Ectodermal cell (in vitro differentiated cells): ENCODE results near the gene LAMP1.
"Not testable (repeated sequence)": the region's sequence is repeated elsewhere in the genome, so short reads cannot be mapped to it uniquely, and the experiment has no call there.

ENCODE experiments used
- H3K27ac ChIP-seq: 2 replicates; pipeline ENCODE4 v1.7.0; 2013; ENCODE audit warnings: mild to moderate bottlenecking, low read depth, low read length; ENCODE audit not compliant: insufficient read depth, poor library complexity, severe bottlenecking
- H3K27me3 ChIP-seq: 2 replicates; pipeline ENCODE4 v1.7.0; 2013; ENCODE audit warnings: mild to moderate bottlenecking, low read length; ENCODE audit not compliant: insufficient read depth, control insufficient read depth, poor library complexity, severe bottlenecking
- H3K36me3 ChIP-seq: one replicate; pipeline ENCODE4 v1.7.0; 2013; ENCODE audit warnings: low read length; ENCODE audit not compliant: control insufficient read depth, insufficient read depth
- H3K4me1 ChIP-seq: one replicate; pipeline ENCODE4 v1.7.0; 2013; ENCODE audit warnings: low read length; ENCODE audit not compliant: control insufficient read depth, insufficient read depth
- H3K4me3 ChIP-seq: 2 replicates; pipeline ENCODE4 v1.7.0; 2013; ENCODE audit warnings: low read depth, low read length, control low read depth; ENCODE audit not compliant: insufficient read depth
- H3K9me3 ChIP-seq: 2 replicates; pipeline ENCODE4 v1.7.0; 2013; ENCODE audit warnings: mild to moderate bottlenecking, low read length, moderate library complexity; ENCODE audit not compliant: control insufficient read depth
- WGBS, 2 experiments: methylation state at CpG; one replicate each; pipeline ENCODE4 v1.1.7; 2013; ENCODE audit warnings: missing lambda C conversion rate in 2 of 2; 5-methylcytosine and 5-hydroxymethylcytosine counted together

LAMP1 gene

GRCh38 chr13:113295776-113296175, 1.3 kb upstream of the LAMP1 start:
- Histone ChIP-seq H3K4me1 (peaks cover 10% of the 10 kb centered on the region), H3K36me3 (no peaks in the 10 kb centered on the region), H3K4me3 (no peak overlapping the region), H3K27ac (no peak overlapping the region), H3K27me3 (peaks cover 9% of the 10 kb centered on the region), H3K9me3 (no peaks in the 10 kb centered on the region)
- 84 to 93% methylated on average over 6 of the region's 6 CpGs for WGBS, 2 experiments

- no peaks in the 10 kb centered on the region for H3K9me3 ChIP-seq
- WGBS, 2 experiments = 1% methylated on average over 56 to 57 of the region's 58 CpGs
- H3K4me3 ChIP-seq = peak overlapping the region; percentile 83
- H3K4me1 ChIP-seq = peaks cover 10% of the 10 kb centered on the region
- no peaks in the 10 kb centered on the region for H3K27me3 ChIP-seq
- H3K36me3 ChIP-seq = no peaks in the 10 kb centered on the region
- H3K27ac ChIP-seq = no peak overlapping the region
Measured at GRCh38 chr13:113297370-113298042, 467 bp downstream of the LAMP1 start.

GRCh38 chr13:113298043-113298945, 1.3 kb downstream of the LAMP1 start:
- H3K9me3 ChIP-seq = no peaks in the 10 kb centered on the region
- no peak overlapping the region for H3K27ac ChIP-seq
- peaks cover 10% of the 10 kb centered on the region for H3K4me1 ChIP-seq
- H3K36me3 ChIP-seq = no peaks in the 10 kb centered on the region
- H3K4me3 ChIP-seq = peak overlapping the region; percentile 83
- no peaks in the 10 kb centered on the region for H3K27me3 ChIP-seq
- WGBS, 2 experiments = 50 to 51% methylated on average over 14 of the region's 19 CpGs

GRCh38 chr13:113299951-113300350, 2.9 kb downstream of the LAMP1 start:
- H3K9me3 ChIP-seq = no peaks in the 10 kb centered on the region
- no peaks in the 10 kb centered on the region for H3K27me3 ChIP-seq
- no peak overlapping the region for H3K27ac ChIP-seq
- WGBS, 2 experiments = 91 to 92% methylated on average over 7 of the region's 7 CpGs
- H3K4me3 ChIP-seq = no peak overlapping the region
- H3K36me3 ChIP-seq = no peaks in the 10 kb centered on the region
- H3K4me1 ChIP-seq = peaks cover 10% of the 10 kb centered on the region

GRCh38 chr13:113302986-113303385, 5.9 kb downstream of the LAMP1 start:
- WGBS, 2 experiments = 95 to 98% methylated on average over 7 of the region's 7 CpGs
- Histone ChIP-seq H3K36me3 (no peaks in the 10 kb centered on the region), H3K9me3 (no peaks in the 10 kb centered on the region), H3K4me3 (no peak overlapping the region), H3K4me1 (peaks cover 6% of the 10 kb centered on the region), H3K27ac (no peak overlapping the region), H3K27me3 (no peaks in the 10 kb centered on the region)

- Histone ChIP-seq H3K9me3 (no peaks in the 10 kb centered on the region), H3K27me3 (no peaks in the 10 kb centered on the region), H3K4me1 (no peaks in the 10 kb centered on the region), H3K27ac (no peak overlapping the region), H3K36me3 (no peaks in the 10 kb centered on the region), H3K4me3 (no peak overlapping the region)
- 93 to 95% methylated on average over 7 of the region's 7 CpGs for WGBS, 2 experiments
Measured at GRCh38 chr13:113304121-113304520, 7.1 kb downstream of the LAMP1 start.

- H3K9me3 ChIP-seq = no peaks in the 10 kb centered on the region
Measured at GRCh38 chr13:113305208-113305607, 8.2 kb downstream of the LAMP1 start.

GRCh38 chr13:113307491-113307890, 10.5 kb downstream of the LAMP1 start:
- H3K27ac ChIP-seq = no peak overlapping the region
- no peaks in the 10 kb centered on the region for H3K4me1 ChIP-seq

More at GRCh38 chr13:113305208-113305607, 8.2 kb downstream of the LAMP1 start:
- Histone ChIP-seq H3K27ac (no peak overlapping the region), H3K27me3 (no peaks in the 10 kb centered on the region), H3K36me3 (no peaks in the 10 kb centered on the region), H3K4me1 (no peaks in the 10 kb centered on the region), H3K4me3 (no peak overlapping the region)
- 81 to 82% methylated on average over 7 of the region's 7 CpGs for WGBS, 2 experiments

GRCh38 chr13:113309473-113309872, 12.4 kb downstream of the LAMP1 start:
- Histone ChIP-seq H3K27ac (no peak overlapping the region), H3K4me3 (no peak overlapping the region), H3K9me3 (no peaks in the 10 kb centered on the region), H3K4me1 (no peaks in the 10 kb centered on the region), H3K27me3 (no peaks in the 10 kb centered on the region), H3K36me3 (no peaks in the 10 kb centered on the region)
- 97 to 98% methylated on average over 6 of the region's 6 CpGs for WGBS, 2 experiments

More at GRCh38 chr13:113307491-113307890, 10.5 kb downstream of the LAMP1 start:
- no peaks in the 10 kb centered on the region for H3K27me3 ChIP-seq
- H3K9me3 ChIP-seq = no peaks in the 10 kb centered on the region
- no peak overlapping the region for H3K4me3 ChIP-seq
- no peaks in the 10 kb centered on the region for H3K36me3 ChIP-seq

GRCh38 chr13:113314112-113314511, 17.1 kb downstream of the LAMP1 start:
- H3K27me3 ChIP-seq, H3K27ac ChIP-seq, H3K36me3 ChIP-seq, H3K9me3 ChIP-seq, H3K4me1 ChIP-seq, H3K4me3 ChIP-seq: not testable (repeated sequence)
- 94 to 95% methylated on average over 19 to 20 of the region's 20 CpGs for WGBS, 2 experiments
